Measurements from ENCODE around the gene LPCAT1.
"Not testable (repeated sequence)": the region's sequence is repeated elsewhere in the genome, so short reads cannot be mapped to it uniquely, and the experiment has no call there.

Gene LPCAT1

GRCh38 chr5:1540166-1540565 lies 16.4 kb upstream of the LPCAT1 start:
- DNase-seq = no peak

DNA sequence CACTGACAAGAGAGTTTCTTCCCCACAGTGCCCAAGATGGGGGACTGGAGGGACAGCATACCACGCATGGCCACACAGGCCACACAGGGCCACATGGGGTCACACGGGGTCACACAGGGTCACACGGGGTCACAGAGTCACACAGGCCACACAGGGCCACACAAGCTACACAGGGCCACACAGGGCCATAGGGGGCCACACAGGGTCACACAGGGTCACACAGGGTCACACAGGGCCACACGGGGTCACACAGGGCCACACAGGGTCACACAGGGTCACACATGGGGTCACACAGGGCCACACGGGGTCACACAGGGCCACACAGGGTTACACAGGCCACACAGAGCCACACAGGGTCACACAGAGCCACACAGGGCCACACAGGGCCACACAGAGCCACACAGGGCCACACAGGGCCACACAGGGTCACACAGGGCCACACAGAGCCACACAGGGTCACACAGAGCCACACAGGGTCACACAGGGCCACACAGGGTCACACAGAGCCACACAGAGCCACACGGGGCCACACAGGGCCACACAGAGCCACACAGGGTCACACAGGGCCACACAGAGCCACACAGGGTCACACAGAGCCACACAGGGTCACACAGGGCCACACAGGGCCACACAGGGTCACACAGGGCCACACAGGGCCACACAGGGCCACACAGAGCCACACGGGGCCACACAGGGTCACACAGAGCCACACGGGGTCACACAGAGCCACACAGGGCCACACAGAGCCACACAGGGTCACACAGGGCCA lies 15.8 kb upstream of the LPCAT1 start:
- DNase-seq = not testable (repeated sequence)

- no peak for DNase-seq
These were observed 15.1 kb upstream of the LPCAT1 start for GRCh38 chr5:1538741-1539392.

DNA sequence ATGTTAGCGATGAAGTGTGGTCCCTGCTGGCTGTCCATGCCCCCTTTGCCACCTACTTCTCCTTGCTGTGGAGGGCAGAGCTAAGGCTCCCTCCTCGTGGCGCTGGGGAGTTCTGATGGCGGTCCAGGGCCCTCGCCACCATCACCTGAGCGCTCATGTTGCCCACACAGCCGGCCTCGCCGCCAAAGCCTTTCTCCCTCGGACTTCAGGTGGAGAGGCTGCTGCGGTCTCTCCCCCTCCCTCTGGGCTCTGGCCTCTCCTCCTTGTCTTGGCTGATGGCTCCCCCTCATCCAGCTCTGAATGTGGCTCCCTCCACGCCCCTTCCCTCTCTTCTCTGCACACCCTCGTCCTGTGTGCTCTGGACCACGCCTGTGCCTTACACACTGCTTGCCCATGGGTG lies 14.5 kb upstream of the LPCAT1 start:
- no peak for DNase-seq

DNA sequence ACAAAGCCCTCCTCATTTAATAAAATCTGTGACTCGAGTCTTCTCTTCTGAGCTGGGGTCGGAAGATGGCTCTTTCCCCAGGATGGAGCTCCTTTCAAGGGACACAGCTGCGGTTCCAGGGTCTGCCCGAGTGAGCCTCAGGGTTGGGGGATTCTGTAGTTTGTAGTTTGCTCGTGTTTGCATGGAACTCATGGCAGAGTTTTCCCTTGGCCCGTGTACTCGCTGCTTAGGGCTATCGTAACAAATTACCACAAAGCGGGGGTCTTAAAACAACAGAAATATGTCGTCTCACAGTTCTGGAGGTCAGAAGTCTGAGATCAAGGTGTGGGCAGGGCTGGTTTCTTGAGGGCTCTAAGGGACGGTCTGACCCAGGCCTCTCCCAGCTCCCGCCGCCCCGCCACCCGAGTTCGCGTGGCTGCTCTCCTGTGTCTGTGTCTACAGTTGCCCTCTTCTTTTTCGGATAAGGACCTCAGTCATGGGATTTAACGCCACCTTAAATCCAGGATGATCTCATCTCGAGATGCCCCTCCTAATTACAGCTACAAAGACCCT lies 13.9 kb upstream of the LPCAT1 start:
- DNase-seq = no peak

- no peak for DNase-seq
These were observed 13.3 kb upstream of the LPCAT1 start for GRCh38 chr5:1536871-1537602.

GRCh38 chr5:1536322-1536845 lies 12.6 kb upstream of the LPCAT1 start:
- no peak for DNase-seq

DNA sequence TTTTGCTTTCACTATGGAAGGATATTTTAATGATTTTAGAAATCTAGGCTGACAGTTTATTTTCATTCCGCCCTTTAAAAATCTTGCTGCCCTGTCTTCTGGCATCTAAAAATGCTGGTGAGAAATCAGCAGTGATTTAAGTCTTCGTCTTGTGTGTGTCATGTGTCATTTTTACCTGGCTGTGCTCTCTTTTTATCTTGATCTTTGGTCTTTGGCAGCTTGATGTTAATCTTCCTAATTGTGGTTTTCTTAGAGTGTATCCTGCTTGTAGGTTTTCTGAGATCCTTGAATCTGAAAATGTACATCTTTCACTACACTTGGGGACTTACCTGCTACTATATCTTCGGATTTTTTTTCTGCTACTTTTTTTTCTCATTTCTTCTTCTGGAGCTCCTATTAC lies 11.9 kb upstream of the LPCAT1 start:
- DNase-seq = no peak

- DNase-seq = no peak
These were observed 8.6 kb upstream of the LPCAT1 start for GRCh38 chr5:1532384-1532783.

- DNase-seq = no peak
These were observed 5.7 kb upstream of the LPCAT1 start for GRCh38 chr5:1529498-1529897.

DNA sequence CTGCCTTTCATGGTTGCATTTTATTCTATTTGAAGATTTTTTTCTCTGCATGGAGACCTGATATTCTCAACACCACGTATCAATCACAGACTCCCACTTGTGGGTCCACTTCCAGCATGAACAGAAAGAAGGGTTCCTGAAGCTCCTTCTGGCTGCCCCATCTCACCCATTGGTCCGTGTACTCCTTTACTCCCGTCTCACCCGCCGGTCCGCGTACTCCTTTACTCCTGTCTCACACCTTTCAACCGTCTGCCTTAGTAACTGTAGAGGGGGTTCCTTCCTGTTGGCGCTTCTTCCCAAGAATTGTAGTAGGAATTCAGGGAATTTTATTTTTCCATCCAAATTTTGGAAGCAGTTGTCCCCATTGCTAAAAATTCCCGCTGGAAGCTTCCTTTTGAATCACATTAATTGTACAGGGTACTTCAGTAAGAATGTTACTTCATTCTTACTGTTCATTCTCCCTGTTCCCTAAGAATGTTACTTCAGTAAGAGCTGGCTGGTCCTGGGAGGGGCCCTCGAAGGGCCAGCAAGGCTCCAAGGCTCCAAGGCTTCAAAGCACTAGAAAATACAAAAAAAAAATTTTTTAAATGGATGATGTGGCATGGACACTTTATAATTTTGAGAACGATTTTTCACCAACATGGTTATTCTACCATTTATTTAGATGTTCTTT lies 3.9 kb upstream of the LPCAT1 start:
- DNase-seq = no peak

GRCh38 chr5:1526681-1527131 lies 2.9 kb upstream of the LPCAT1 start:
- DNase-seq = no peak

DNA sequence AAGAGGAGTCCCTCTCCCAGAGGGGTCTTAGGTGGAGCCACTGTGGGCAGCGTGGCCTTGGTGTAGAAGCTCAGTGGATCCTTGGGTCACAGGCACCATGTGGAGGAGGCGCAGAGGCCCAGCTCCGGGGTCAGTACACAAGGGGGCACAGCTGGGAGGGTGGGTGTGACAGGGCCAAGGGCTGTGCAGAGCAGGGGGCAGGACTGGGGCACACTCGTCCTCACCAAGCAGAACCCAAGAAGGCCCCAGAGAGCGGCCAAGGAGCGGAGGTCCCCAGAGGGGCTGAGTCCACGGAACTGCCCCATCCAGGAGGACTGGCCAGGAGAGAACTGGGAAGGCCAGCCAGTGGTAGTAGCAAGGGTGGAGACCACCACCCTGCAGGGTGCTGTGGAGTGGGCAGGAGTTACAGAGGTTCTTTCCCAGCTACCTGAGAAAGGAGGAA lies 2.5 kb upstream of the LPCAT1 start:
- no peak for DNase-seq

DNA sequence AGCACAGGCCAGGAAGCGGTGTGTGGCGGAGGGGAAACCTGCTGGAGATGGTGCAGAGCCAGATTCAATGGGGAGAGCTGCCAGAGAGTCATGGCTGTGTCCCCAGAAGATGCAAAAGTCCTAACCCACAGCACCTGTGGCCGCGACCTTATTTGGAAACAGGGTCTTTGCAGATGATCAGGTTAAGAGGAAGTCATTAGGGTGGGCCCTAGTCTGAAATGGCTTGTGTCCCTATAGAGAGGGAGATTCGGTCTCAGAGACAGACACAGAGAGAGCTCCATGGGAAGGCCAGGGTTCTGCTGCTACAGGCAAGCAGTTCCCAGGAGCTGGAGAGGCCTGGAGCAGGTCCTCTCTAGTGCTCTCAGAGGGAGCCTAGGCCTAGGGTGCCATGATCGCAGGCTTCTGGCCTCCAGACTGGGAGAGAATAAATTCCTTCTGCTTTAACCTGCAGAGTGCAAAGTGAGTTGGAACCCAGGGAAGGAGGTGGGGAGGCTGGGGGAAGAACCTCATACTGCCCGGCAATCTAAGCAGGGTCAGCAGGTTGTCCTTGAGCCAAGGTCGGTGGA lies 1.9 kb upstream of the LPCAT1 start:
- DNase-seq = no peak

DNA sequence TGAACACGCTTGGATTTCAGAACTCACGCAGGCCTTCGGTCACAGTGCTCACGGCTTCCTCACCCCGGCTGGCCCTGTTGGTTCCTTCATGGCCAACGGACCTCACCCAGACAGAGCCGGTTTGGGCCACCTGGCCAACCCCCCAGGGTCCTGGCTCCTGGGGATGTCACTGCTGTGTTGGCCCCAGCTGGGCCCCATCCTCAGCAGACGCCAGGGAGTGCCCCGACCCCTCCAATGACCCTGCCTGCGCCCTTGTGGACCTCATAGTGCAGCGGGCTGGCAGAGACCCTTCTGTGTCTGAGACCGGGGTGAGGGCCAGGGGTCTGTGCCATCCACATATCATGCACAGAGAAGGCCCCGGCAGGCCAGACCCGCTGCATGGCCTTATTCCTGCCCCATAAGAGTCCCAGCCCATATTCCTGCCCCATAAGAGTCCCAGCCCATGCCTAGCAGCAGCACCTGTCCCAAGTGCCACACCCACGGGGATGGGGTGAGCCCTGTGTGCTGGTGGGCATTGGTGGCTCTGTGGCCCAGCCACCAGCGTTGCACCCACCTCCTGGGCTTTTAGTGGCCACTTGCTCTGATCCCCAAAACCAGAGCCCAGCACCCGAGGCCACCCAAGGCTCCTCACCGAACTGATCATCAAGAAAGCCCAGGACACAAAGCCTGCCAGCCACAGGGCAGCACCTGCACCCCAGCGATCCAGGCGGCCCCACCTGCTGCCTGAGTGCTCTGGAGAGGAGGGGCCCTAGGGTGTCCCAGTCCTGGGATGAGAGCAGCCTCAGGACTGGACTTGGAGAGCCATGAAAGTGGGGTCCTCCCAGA lies 1.3 kb upstream of the LPCAT1 start:
- DNase-seq = no peak

GRCh38 chr5:1524481-1524798 lies 680 bp upstream of the LPCAT1 start:
- DNase-seq = no peak

DNA sequence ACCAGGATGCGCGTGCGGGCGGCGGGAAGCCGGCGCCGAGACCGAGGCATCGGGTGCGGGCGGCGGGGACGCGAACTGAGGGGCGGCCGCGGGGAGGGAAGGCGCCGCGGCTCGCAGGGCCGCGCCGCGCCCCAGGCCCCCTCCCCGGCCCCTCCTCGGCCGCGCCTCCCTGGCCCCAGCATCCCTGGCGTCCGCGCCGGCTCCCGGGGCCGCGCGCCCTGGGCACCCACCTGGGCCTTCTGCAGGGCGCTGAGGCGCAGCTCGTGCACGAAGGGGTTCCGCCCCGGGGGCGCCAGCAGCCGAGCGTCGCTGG lies 324 bp downstream of the LPCAT1 start:
- peak in 1 of 2 experiments; percentile 73 for DNase-seq

DNA sequence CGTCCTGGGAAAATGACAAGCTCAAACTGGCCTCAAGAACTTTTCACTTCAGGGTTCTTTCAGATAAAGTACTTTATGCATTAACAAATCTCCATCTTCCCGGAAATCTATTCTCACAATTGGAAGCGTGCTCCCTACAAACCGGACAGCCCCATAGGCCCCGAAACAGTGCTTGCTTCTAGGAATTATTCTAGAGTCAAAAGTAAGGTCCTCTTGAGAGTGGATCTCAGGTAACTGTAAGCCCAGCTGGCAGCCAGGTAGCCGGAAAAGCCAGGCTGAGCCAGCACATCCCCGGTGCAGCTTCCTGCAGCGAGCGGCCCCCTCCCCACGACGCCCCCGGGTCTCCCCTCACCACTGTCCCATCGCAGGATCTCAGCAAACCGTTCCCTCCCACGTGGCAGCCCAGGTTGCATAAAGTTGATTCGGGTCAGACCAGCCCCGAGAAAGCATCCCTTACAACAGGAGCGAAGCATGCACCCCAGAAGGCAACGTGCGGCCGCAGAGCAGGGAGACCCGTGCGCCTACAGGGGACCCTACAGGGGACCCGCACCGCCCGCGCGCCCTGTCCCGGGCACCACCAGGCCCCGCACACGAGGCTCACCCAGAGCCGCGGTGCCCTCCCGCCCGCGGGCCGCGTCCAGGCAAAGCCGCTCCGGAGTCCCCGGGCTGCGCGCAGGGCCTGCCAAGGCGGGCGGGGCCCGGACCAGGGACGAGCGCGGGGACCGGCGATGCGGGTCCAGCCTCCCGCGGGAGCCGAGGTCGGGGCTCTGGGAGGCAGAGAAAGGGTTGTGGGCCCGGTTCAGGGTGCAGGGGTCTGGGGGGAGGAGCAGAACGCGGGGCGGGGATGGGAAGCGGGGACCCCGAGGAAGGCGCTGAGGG lies 920 bp downstream of the LPCAT1 start:
- DNase-seq = peak in 1 of 2 experiments; percentile 57

- DNase-seq = peak in 1 of 2 experiments; percentile 23
These were observed 1.8 kb downstream of the LPCAT1 start for GRCh38 chr5:1521671-1522600.

All from NCI-H526 (cell line).